GM18499 (cell line): ENCODE data around the gene DARS2.

Source experiments
- ATAC-seq: cut with Tn5 transposase; IDR thresholded peaks from one replicate; pipeline ENCODE4 v1.9.1; 2021; ENCODE audit warnings: moderate number of reproducible peaks; ENCODE audit not compliant: insufficient read depth, unreplicated experiment

Gene DARS2

GRCh38 chr1:173884701-173885100 is 60.2 kb downstream of the DARS2 start:
- no peak for ATAC-seq

DNA sequence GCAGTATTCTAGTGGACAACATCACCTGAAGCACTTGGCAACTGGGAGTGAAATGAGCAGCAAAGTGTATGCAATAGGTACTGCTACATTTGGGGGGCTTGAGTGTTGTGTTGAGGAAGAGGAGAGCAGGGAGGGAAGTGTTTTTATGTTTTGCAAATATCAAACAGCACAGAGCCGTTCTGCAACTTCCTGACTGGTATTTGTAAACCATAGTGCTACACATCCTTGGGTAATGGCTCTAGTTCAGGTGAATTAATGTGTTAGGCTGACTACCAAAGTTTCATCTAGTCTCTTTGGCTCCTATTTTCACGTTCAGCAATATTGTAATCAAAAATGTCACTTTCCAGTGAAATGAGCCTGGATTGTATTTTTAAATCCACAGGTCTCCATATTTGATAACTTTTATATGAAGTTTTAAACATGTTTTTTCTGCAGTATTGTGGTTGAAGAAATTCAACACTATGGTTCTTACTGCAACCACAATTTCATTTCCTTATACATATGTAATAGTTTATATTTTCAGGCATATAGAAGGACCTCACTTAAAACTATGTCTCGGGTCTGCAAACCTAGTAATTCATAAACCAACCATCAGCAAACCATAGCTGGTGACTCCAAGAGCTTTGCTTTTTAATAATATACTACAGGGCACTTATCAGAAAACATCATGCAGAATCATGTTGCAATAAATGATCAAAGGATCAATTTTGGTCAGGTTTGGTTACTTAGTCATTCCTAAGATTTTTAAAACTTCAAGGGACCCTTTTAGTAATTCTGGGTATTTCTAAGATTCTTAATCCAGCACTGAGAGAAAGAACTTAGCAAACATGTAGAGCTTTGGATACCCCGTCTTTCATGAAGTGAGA is 62.5 kb downstream of the DARS2 start:
- ATAC-seq: no peak

DNA sequence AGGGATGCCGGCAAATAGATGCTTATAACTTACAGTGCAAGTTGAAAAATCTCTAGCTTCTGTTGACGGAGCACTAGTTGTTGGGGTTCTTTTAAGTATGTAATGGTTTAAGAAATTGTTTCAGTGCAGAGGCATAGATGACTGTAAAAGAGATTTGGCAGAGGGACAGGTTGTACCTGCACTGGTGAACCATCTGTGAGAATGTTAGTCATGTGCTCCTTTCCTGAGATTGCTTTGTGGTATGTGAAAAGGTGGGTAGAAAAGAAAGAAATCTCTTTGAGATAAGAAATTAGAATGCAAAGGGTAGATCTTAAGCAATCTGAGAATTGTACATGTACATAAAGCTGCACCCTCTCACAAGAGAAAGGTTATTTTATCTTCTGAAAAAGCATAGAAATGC is 63.2 kb downstream of the DARS2 start:
- no peak for ATAC-seq

- no peak for ATAC-seq
These were observed 64.3 kb downstream of the DARS2 start for GRCh38 chr1:173888749-173889148.

DNA sequence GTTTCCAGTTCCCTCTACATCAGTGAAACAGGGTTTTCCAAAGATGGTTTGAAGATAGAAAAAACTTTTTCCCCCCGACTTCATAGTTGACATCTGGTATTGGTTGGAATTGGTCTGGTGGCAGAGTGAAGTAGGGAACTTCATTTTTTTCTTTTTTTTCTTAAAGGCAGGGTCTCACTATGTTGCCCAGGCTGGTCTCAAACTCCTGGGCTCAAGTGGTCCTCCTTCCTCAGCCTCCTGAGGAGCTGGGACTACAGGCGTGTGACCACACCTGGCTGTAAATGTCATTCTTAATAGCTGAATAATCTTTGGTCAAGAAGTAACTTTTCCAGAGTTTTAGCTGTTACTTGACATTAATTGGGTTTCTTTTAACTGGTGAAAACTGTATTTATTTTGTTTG is 65.4 kb downstream of the DARS2 start:
- ATAC-seq: no peak

GRCh38 chr1:173893611-173894010 is 69.1 kb downstream of the DARS2 start:
- no peak for ATAC-seq

DNA sequence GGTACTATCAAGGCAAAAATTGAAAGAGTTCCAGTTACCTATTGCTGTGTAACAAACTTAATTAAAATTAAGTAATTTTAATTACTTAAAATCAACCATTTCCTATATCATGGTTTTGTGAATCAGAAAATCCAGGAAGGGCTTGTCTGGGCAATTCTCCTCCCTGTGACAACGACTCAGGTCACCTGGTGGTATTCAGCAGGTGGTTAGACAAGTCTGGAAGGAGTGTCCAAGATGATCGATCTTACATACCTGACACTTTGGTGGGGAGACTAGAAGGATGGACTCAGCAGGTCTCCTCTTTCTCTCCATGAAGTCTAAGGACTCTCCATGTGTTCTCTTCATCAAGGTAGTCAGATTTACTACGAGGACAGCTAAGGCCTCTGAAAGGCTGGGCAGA is 69.7 kb downstream of the DARS2 start:
- ATAC-seq: no peak

DNA sequence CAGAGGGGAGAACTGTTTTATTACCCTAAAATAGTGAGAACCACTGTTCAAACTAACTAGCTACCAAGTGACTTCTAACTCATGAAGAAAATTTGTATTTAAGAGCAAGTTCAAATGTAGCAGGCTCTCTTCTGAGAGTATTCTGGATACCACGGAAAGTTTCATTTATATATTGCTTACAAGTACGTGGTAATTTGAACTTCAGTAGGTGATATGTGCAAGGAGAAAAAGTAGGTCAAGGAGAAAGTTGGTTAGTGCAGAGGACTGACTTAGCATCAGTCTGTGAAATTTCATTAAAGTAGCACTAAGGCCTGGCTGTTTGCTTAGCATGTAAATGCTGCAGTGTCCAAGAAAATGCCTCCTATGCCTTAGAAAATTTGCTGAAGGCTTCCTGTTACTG is 76.0 kb downstream of the DARS2 start:
- ATAC-seq: no peak

GRCh38 chr1:173900992-173901391 is 76.5 kb downstream of the DARS2 start:
- no peak for ATAC-seq

DNA sequence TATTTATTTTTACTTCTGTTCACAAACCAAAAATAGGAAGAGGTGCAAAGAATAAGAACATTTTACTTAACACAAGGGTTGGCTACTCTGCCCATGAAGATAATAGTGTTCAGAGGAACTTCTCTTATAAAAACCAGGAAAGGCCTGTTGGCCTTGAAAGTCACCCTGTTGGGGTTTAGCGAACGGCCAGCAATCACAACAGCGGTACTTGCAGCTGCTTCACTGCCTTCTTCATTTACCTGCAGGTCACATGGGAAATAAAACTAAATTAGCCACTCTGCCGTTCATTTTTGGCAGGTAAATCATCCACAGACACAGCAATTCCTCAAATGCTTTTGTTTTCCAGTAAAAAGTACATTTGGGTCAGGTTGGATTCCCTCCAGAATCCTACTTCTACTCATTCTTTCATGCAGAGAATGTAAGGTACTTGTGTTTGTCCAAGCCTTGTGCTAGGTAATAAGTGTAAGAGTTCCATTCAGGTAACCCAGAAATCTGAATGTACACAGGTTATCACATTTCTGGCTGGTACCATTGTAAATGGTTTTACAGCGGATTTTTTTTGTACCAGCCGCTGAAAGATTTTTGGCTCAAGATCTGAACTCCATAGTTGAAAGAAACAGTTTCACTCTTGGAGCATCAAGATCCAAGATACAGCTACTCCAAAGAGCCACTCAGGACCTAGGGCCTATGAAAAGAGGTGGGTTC is 79.5 kb downstream of the DARS2 start:
- no peak for ATAC-seq
